Measurements from ENCODE around the gene FOXRED2.

Gene FOXRED2

DNA sequence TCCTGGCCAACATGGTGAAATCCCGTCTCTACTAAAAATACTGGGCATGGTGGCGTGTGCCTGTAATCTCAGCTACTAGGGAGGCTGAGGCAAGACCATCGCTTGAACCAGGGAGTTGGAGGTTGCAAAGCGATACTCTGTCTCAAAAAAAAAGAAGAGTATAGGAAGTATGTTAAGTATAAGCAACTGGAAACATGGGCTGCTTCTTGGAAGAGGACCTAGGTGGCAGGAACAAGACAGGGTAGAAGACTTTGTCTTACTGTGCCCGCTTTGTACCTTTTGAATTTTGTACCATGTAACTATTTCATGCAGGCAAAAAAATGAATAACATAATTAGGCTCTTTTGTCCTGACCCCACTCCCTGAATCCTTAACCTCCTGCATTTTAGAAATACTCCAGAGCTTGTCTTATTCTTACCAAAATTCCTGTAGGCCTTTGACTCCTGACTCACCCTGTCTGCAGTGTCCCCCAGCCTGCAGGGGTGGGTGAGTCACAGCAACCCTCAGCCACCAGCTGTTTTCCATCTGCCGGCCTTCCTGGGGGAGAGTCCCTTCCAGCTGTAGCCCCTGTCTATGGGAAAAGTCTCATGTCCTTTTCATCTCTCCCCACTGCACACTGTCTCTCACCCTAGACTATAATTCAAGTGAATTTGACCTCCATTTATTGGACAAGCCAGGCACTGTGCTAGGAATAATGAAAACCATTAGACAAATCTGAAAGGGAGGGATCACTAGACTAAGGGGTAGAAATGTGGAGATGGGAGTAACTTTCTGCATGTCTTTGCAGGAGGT, 67.2 kb downstream of the FOXRED2 start:
- Histone ChIP-seq H3K9me3 (ENCODE audit: insufficient read depth, low read length) (no peaks in the 10 kb centered on the region), H2AFZ (ENCODE audit: low read depth, low read length, severe bottlenecking) (no peak overlapping the region), H3K9ac (ENCODE audit: low read length) (no peak overlapping the region), H3F3A (ENCODE audit: insufficient read depth) (no peaks in the 10 kb centered on the region), H3K36me3 (ENCODE audit: low read length) (no peaks in the 10 kb centered on the region), H3K27me3 (ENCODE audit: low read length) (no peaks in the 10 kb centered on the region), H3K79me2 (ENCODE audit: insufficient read depth, low read length) (no peaks in the 10 kb centered on the region), H3K4me3 (ENCODE audit: insufficient read depth, low read length, poor library complexity, severe bottlenecking) (no peak overlapping the region), H3K27ac (ENCODE audit: low read depth, low read length) (no peak overlapping the region), H3K4me2 (ENCODE audit: low read depth, low read length, poor library complexity, severe bottlenecking) (no peak overlapping the region), H3K9me2 (replicated peaks; ENCODE audit: insufficient read depth, low read length) (no peaks in the 10 kb centered on the region), H4K20me1 (ENCODE audit: low read depth, low read length) (no peaks in the 10 kb centered on the region)
- TF ChIP-seq CTCF (IDR thresholded peaks at IDR 0.05; ENCODE audit: insufficient read depth, low read length, poor library complexity, severe bottlenecking) (no peak), EZH2phosphoT487 (conservative IDR thresholded peaks at IDR 0.05; ENCODE audit: low read length) (no peak)

All from SU-DHL-6 (cell line).